Psoas muscle (tissue), 8 donors: ENCODE measurements around the gene PTGDS. TPM values are rescaled to one million over a fixed set of nuclear protein-coding genes. Genes with fewer than 3 reads are reported as not detected.

ENCODE experiments used
- ATAC-seq, 4 donors: fragments of 200-7000 bp; cut with Tn5 transposase; one replicate each; pipeline ENCODE4 v1.9.1; 2020; ENCODE audit warnings: moderate library complexity in 3 of 4, mild to moderate bottlenecking in 2 of 4
- DNase-seq, 2 donors: peaks; one replicate each; pipeline ENCODE4 v3.0.0-alpha.2; 2020
- H3K27ac ChIP-seq: fragments of 200-600 bp; one replicate; pipeline ENCODE4 v1.8.0; 2022
- H3K27me3 ChIP-seq, 3 donors: fragments of 200-600 bp in 1 of 3; one replicate each; pipeline versions ENCODE4 v1.6.1 to v1.8.0; 2013 to 2022; ENCODE audit warnings: low read length in 2 of 3, mild to moderate bottlenecking in 2 of 3, moderate library complexity in 1 of 3; ENCODE audit not compliant: insufficient read depth in 3 of 3
- H3K36me3 ChIP-seq, 2 donors: fragments of 200-600 bp in 1 of 2; one replicate each; pipeline versions ENCODE4 v1.6.1 to v1.8.0; 2013 to 2022; ENCODE audit warnings: low read depth in 1 of 2, mild to moderate bottlenecking in 1 of 2, moderate library complexity in 1 of 2; ENCODE audit not compliant: insufficient read depth in 1 of 2
- H3K4me1 ChIP-seq: fragments of 200-600 bp; one replicate; pipeline ENCODE4 v1.8.0; 2022
- H3K4me3 ChIP-seq: fragments of 200-600 bp; one replicate; pipeline ENCODE4 v1.8.0; 2022; ENCODE audit warnings: mild to moderate bottlenecking
- H3K9me3 ChIP-seq: fragments of 200-600 bp; one replicate; pipeline ENCODE4 v1.8.0; 2022
- CTCF ChIP-seq: fragments of 200-600 bp; IDR thresholded peaks from one replicate; pipeline ENCODE4 v1.8.0; 2022; ENCODE audit warnings: antibody characterized with exemption
- WGBS, 3 donors: extraction: QIAGEN DNeasy Blood & Tissue Kit; methylation state at CpG; one replicate each; pipeline versions ENCODE4 v1.1.6 to v1.1.7; 2013; 5-methylcytosine and 5-hydroxymethylcytosine counted together
- intact Hi-C, 2 donors: fragments of 100-400 bp; cut with DNase I; formaldehyde crosslinking; loops; one replicate each; pipeline versions ENCODE4 v1.11.0 to v1.14.2; 2022
- polyA plus RNA-seq, 3 donors: library from polyadenylated mRNA; stranded (reverse); fragments of 200-250 nt; gene quantifications; one replicate each; pipeline ENCODE4 v1.2.3, GENCODE V29; 2013
- total RNA-seq, 4 donors: library from RNA; stranded (reverse); fragmentation: NEBNext Ultra II Directional in 2 of 4; extraction: Animal tissue kit (Norgen Biotek cat#: 25700) in 2 of 4; gene quantifications; one replicate each; pipeline versions ENCODE4 v1.2.1 to v1.2.4, GENCODE V29; 2021 to 2023
- donor health status: healthy with polysubstance abuse.
- donor health status: DM: no; HTN: no; CAD: no; lungs with moderate emphysema.
- donor health status: Bipolar disorder and iron deficiency.
- donor health status: healthy.
- donor health status: DM: yes; HTN: yes; CAD: no.
- donor health status: DM: no; HTN: no; CAD: no.
- donor health status: DM: no; HTN: no; CAD: no.
- donor health status: DM: yes; HTN: yes; CAD: no.

PTGDS gene
- total and polyA plus RNA-seq, 7 donors: 23.3 to 130 (median 37.9) TPM

- 94 to 96% (median 95%) methylated on average over 9 of the region's 9 CpGs for WGBS, 3 donors
- H3K27ac ChIP-seq: no peak overlapping the region
- no peak for TF ChIP-seq CTCF
- DNase-seq (no peak), ATAC-seq (no peak)
- no peaks in the 10 kb centered on the region for H3K4me1 ChIP-seq
- H3K36me3 ChIP-seq: no peaks in the 10 kb centered on the region
- H3K4me3 ChIP-seq: no peak overlapping the region
- H3K27me3 ChIP-seq: peaks cover 0 to 5% (median 4%) of the 10 kb centered on the region in 3 donors
- H3K9me3 ChIP-seq: no peaks in the 10 kb centered on the region
- intact Hi-C loops: no loop called here
Measured at GRCh38 chr9:136962163-136962562, 15.1 kb upstream of the PTGDS start.

GRCh38 chr9:136962701-136963248 lies 14.5 kb upstream of the PTGDS start:
- H3K27me3 ChIP-seq: peaks cover 0 to 5% (median 4%) of the 10 kb centered on the region in 3 donors
- H3K9me3 ChIP-seq: no peaks in the 10 kb centered on the region
- DNase-seq (no peak), ATAC-seq (no peak)
- no peak overlapping the region for H3K4me3 ChIP-seq
- WGBS, 3 donors: 76 to 85% (median 81%) methylated on average over 11 of the region's 11 CpGs
- H3K27ac ChIP-seq: no peak overlapping the region
- intact Hi-C loops: no loop called here
- no peaks in the 10 kb centered on the region for H3K4me1 ChIP-seq
- no peak for TF ChIP-seq CTCF
- no peaks in the 10 kb centered on the region for H3K36me3 ChIP-seq

GRCh38 chr9:136963341-136963740 lies 14.0 kb upstream of the PTGDS start:
- intact Hi-C loops: no loop called here
- 58 to 78% (median 61%) methylated on average over 15 of the region's 15 CpGs for whole genome bisulfite sequencing, 3 donors
- H3K36me3 ChIP-seq: no peaks in the 10 kb centered on the region
- no peaks in the 10 kb centered on the region for H3K9me3 ChIP-seq
- peaks cover 0 to 5% (median 4%) of the 10 kb centered on the region in 3 donors for H3K27me3 ChIP-seq
- no peak for TF ChIP-seq CTCF
- no peak overlapping the region for H3K27ac ChIP-seq
- no peaks in the 10 kb centered on the region for H3K4me1 ChIP-seq
- DNase-seq (no peak), ATAC-seq (no peak)
- H3K4me3 ChIP-seq: no peak overlapping the region

GRCh38 chr9:136963751-136964150 lies 13.6 kb upstream of the PTGDS start:
- WGBS, 3 donors: 75 to 83% (median 78%) methylated on average over 11 to 12 of the region's 12 CpGs
- Histone ChIP-seq H3K36me3 (no peaks in the 10 kb centered on the region), H3K4me3 (no peak overlapping the region), H3K27me3 (peaks cover 0 to 5% (median 4%) of the 10 kb centered on the region in 3 donors), H3K4me1 (no peaks in the 10 kb centered on the region), H3K27ac (no peak overlapping the region), H3K9me3 (no peaks in the 10 kb centered on the region)
- DNase-seq: no peak
- TF ChIP-seq CTCF: no peak
- intact Hi-C loops: no loop called here
- no peak for ATAC-seq

DNA sequence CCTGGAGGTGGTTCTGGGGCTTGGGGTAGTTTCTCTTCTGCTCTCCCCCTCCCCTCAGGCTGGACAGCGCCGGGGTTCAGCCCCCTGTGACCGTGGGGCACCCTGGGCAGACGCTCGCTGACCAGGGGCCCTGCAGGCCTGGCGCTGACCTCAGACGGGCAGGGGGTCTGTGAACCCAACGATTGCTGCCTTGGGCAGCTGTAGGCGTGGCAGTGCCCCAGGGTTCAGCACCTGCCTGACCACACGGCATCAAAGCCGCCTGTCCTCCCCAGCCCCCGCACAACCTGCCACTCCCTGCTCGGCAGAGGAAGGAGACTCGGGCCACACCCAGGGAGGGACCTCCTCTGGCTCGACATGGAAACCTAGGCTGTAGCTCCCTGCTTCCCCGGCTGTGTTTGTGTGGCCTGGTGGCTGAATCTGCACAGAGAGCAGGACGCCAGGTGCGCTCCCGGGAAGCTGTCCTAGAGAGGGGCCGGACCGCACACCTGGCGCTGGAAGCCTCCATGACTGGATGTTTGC lies 13.1 kb upstream of the PTGDS start:
- Histone ChIP-seq H3K9me3 (no peaks in the 10 kb centered on the region), H3K36me3 (no peaks in the 10 kb centered on the region), H3K4me1 (no peaks in the 10 kb centered on the region), H3K4me3 (no peak overlapping the region), H3K27me3 (peaks cover 0 to 5% (median 4%) of the 10 kb centered on the region in 3 donors), H3K27ac (no peak overlapping the region)
- 72 to 74% (median 73%) methylated on average over 18 to 22 of the region's 22 CpGs for WGBS, 3 donors
- TF ChIP-seq CTCF: no peak
- no peak for DNase-seq
- intact Hi-C loops: no loop called here
- ATAC-seq: no peak
